T-helper 17 cell (primary cell): ENCODE data around the gene ILKAP. TPM values are rescaled to one million over a fixed set of nuclear protein-coding genes. Genes with fewer than 3 reads are reported as not detected.

Source experiments
- ATAC-seq: fragments of 150-1000 bp; cut with Tn5 transposase; 2 replicates; pipeline ENCODE4 v1.10.0; 2021; ENCODE audit warnings: mild to moderate bottlenecking, moderate library complexity
- DNase-seq, 3 donors: peaks; one replicate each; pipeline versions ENCODE4 v3.0.0 to v3.0.0-alpha.2; 2020 to 2021
- H3K9me3 ChIP-seq: one replicate; pipeline ENCODE4 v1.7.0; 2013; ENCODE audit warnings: low read length, mild to moderate bottlenecking; ENCODE audit not compliant: control insufficient read depth, poor library complexity, severe bottlenecking
- H3K27ac Mint-ChIP-seq: one replicate; pipeline ENCODE4 v1.8.0; 2022; ENCODE audit warnings: mild to moderate bottlenecking, moderate library complexity, mixed read lengths
- H3K27me3 Mint-ChIP-seq: one replicate; pipeline ENCODE4 v1.8.0; 2022; ENCODE audit warnings: mixed read lengths
- H3K36me3 Mint-ChIP-seq: one replicate; pipeline ENCODE4 v1.8.0; 2022; ENCODE audit warnings: low read depth, mixed read lengths
- H3K4me1 Mint-ChIP-seq: one replicate; pipeline ENCODE4 v1.8.0; 2022; ENCODE audit warnings: mild to moderate bottlenecking, mixed read lengths
- H3K4me3 Mint-ChIP-seq: one replicate; pipeline ENCODE4 v1.8.0; 2022; ENCODE audit warnings: mild to moderate bottlenecking, moderate library complexity, mixed read lengths
- total RNA-seq, 4 donors: library from RNA in 2 of 4; stranded (reverse) in 2 of 4; gene quantifications; one replicate each; pipeline ENCODE4 v1.2.3 and lab custom pipeline; 2022 to 2026

Gene ILKAP
- total RNA-seq, 2 donors from 2014 or later: 114 to 123 TPM

DNA sequence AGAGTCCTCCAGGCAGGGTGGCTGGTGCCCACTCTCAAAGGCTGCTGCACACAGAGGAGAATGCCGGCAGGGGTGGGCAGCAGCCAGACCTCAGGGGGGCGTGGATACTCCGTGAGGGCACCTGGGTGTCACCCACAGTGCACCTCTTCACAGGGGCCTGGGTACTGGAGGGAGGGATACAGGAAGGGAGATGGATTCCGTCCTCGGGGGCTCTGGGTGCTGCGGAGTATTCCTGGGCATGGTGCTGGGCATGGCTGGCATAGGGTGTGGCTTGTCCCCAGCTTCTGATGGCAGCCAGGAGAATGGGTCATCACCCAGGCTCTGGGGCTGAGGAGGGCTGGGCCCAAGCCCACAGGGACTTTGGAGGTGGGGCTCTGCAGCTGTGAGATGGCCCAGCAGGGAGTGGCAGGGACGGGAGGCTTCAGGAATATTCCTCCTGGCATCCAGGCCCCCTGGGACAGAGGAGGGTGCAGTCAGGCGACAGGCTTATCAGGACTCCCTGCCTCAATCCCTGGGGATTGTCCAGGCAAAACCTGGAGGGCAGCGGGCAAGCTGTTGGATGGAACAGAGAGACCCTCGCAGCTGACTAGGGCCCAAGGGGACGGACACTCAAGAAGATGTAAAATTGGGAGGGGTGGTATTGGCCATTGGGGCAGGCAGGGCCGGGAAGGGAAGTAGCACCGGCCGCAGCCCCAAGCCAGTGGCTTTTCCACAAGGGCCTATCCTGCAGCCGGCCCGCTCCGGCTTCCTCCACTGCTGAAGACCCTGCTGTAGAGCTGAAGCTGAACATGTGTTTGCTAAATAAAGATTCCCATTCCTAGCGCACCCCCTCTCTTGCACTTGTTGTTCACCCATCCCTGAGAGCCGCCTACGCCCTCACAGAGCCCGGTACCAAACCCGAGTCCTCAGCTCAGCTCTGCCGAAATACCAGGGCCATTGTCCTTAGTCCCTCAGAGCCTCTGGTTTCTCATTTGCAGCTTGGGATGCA lies 70.7 kb downstream of the ILKAP start:
- Mint-ChIP-seq H3K27me3 (no peaks in the 10 kb centered on the region), H3K27ac (no peak overlapping the region), H3K4me3 (no peak overlapping the region), H3K4me1 (peaks cover 3% of the 10 kb centered on the region), H3K36me3 (no peaks in the 10 kb centered on the region)
- DNase-seq: peak in 1 of 3 donors; percentile 7
- no peaks in the 10 kb centered on the region for H3K9me3 ChIP-seq
- ATAC-seq: no peak

- ATAC-seq: no peak
- H3K36me3 Mint-ChIP-seq: no peaks in the 10 kb centered on the region
- no peak for DNase-seq
- H3K27ac Mint-ChIP-seq: no peak overlapping the region
- no peak overlapping the region for H3K4me3 Mint-ChIP-seq
- H3K27me3 Mint-ChIP-seq: no peaks in the 10 kb centered on the region
- H3K9me3 ChIP-seq: no peaks in the 10 kb centered on the region
- H3K4me1 Mint-ChIP-seq: peaks cover 5% of the 10 kb centered on the region
Observed at GRCh38 chr2:238131761-238132462, 71.6 kb downstream of the ILKAP start.

DNA sequence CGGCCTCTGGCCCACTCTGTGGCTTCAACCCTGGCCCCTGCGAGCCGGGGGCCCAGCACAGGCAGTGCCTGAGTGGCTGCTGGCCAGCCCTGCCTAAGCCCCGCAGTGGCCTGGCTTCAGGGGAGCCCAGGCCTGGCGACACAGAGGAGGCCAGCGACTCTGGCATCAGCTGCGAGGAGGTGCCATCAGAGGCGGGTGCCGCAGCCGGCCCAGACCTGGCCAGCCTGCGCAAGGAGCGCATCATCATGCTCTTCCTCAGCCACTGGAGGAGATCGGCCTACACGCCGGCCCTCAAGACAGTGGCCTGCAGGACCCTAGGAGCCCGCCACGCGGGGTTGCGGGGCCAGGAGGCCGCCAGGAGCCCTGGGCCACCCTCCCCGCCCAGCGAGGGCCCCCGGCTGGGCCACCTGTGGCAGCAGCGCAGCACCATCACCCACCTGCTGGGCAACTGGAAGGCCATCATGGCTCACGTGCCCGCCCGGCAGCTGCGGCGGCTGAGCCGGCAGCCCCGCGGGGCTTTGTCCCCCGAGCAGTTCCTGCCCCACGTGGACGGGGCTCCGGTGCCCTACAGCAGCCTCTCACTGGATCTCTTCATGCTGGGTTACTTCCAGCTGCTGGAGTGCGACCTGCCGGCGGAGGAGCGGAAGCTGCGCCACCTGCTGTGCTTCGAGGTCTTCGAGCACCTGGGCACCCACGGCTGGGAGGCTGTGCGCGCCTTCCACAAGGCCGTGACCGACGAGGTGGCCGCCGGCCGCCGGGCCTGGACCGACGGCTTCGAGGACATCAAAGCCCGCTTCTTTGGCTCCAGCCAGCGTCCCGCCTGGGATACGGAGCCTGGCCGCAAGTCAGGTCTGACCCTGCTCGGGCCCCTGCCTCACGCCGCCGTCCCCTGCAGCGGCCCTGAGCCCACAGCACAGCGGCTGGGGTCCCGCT lies 72.5 kb downstream of the ILKAP start:
- DNase-seq: no peak
- Mint-ChIP-seq H3K4me3 (no peak overlapping the region), H3K27me3 (no peaks in the 10 kb centered on the region), H3K4me1 (peaks cover 5% of the 10 kb centered on the region), H3K36me3 (no peaks in the 10 kb centered on the region), H3K27ac (no peak overlapping the region)
- H3K9me3 ChIP-seq: no peaks in the 10 kb centered on the region
- ATAC-seq: no peak

DNA sequence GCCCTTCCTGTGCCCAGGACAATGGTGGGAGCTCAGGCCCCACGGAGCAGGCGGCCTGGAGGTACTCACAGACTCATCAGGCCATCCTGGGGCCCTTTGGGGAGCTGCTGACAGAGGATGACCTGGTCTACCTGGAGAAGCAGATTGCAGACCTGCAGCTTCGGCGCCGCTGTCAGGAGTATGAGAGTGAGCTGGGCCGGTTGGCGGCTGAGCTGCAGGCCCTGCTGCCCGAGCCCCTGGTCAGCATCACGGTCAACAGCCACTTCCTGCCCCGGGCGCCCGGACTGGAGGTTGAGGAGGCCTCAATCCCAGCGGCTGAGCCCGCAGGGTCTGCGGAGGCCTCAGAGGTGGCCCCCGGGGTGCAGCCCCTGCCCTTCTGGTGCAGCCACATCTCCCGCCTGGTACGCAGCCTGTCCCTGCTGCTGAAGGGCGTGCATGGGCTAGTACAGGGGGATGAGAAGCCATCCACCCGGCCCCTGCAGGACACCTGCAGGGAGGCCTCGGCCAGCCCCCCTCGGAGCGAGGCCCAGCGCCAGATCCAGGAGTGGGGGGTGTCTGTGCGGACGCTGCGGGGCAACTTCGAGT lies 73.3 kb downstream of the ILKAP start:
- ATAC-seq: no peak

GRCh38 chr2:238129166-238130010 lies 74.1 kb downstream of the ILKAP start:
- no peaks in the 10 kb centered on the region for H3K9me3 ChIP-seq
- no peak for DNase-seq
- Mint-ChIP-seq H3K27me3 (no peaks in the 10 kb centered on the region), H3K4me3 (no peak overlapping the region), H3K4me1 (peaks cover 5% of the 10 kb centered on the region), H3K27ac (no peak overlapping the region), H3K36me3 (no peaks in the 10 kb centered on the region)
- no peak for ATAC-seq

More for the DNA sequence above, 73.3 kb downstream of the ILKAP start:
- H3K4me1 Mint-ChIP-seq: peaks cover 5% of the 10 kb centered on the region
- no peaks in the 10 kb centered on the region for H3K27me3 Mint-ChIP-seq
- DNase-seq: peak in 1 of 3 donors; percentile 3
- no peak overlapping the region for H3K4me3 Mint-ChIP-seq
- H3K36me3 Mint-ChIP-seq: no peaks in the 10 kb centered on the region
- no peak overlapping the region for H3K27ac Mint-ChIP-seq
- H3K9me3 ChIP-seq: no peaks in the 10 kb centered on the region

- Mint-ChIP-seq H3K27ac (no peak overlapping the region), H3K4me1 (peaks cover 5% of the 10 kb centered on the region), H3K36me3 (no peaks in the 10 kb centered on the region), H3K27me3 (no peaks in the 10 kb centered on the region), H3K4me3 (no peak overlapping the region)
- no peak for ATAC-seq
- no peaks in the 10 kb centered on the region for H3K9me3 ChIP-seq
- no peak for DNase-seq
Observed at GRCh38 chr2:238128534-238129001, 74.9 kb downstream of the ILKAP start.

DNA sequence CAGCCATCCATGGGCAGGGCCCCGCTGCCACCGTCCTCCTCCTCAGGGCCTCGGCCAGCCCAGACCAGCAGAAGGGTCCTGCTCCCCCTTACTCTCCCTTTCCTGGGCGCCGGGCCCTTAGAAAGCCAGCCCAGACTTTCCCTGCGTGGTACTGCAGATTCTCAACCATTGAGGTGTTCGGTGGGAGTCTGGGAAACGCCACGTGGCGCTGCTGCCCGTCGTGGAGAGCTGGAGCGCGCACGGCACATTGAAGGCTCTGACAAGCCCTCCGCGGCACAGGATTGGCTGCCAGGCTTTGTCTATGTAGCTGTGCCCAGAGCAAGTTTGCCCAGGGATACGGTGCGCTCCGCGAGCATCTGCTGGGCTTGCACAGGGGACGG lies 75.4 kb downstream of the ILKAP start:
- peaks cover 3% of the 10 kb centered on the region for H3K4me1 Mint-ChIP-seq
- H3K36me3 Mint-ChIP-seq: no peaks in the 10 kb centered on the region

GRCh38 chr2:238127165-238128060 lies 76.1 kb downstream of the ILKAP start:
- Mint-ChIP-seq H3K36me3 (no peaks in the 10 kb centered on the region), H3K4me1 (peaks cover 3% of the 10 kb centered on the region), H3K4me3 (no peak overlapping the region), H3K27ac (no peak overlapping the region), H3K27me3 (no peaks in the 10 kb centered on the region)
- H3K9me3 ChIP-seq: no peaks in the 10 kb centered on the region
- DNase-seq: no peak
- ATAC-seq: no peak

More for the DNA sequence above, 75.4 kb downstream of the ILKAP start:
- ATAC-seq (no peak), DNase-seq (no peak)
- H3K27ac Mint-ChIP-seq: no peak overlapping the region
- no peaks in the 10 kb centered on the region for H3K27me3 Mint-ChIP-seq
- H3K9me3 ChIP-seq: no peaks in the 10 kb centered on the region
- no peak overlapping the region for H3K4me3 Mint-ChIP-seq

GRCh38 chr2:238126775-238127164 lies 76.7 kb downstream of the ILKAP start:
- peaks cover 3% of the 10 kb centered on the region for H3K4me1 Mint-ChIP-seq
- no peak overlapping the region for H3K27ac Mint-ChIP-seq
- H3K27me3 Mint-ChIP-seq: no peaks in the 10 kb centered on the region
- H3K9me3 ChIP-seq: no peaks in the 10 kb centered on the region
- H3K4me3 Mint-ChIP-seq: no peak overlapping the region
- no peaks in the 10 kb centered on the region for H3K36me3 Mint-ChIP-seq
- DNase-seq: no peak
- no peak for ATAC-seq

- no peak overlapping the region for H3K4me3 Mint-ChIP-seq
- H3K9me3 ChIP-seq: no peaks in the 10 kb centered on the region
- no peak overlapping the region for H3K27ac Mint-ChIP-seq
- no peaks in the 10 kb centered on the region for H3K27me3 Mint-ChIP-seq
- DNase-seq (no peak), ATAC-seq (no peak)
- no peaks in the 10 kb centered on the region for H3K36me3 Mint-ChIP-seq
- H3K4me1 Mint-ChIP-seq: peaks cover 3% of the 10 kb centered on the region
Observed at GRCh38 chr2:238126338-238126737, 77.2 kb downstream of the ILKAP start.
